DND-41 (cell line): ENCODE measurements around the gene EEF2K.

Source experiments
- EZH2 ChIP-seq: IDR thresholded peaks from 3 replicates; pipeline ENCODE4 v1.6.1; 2012; ENCODE audit warnings: borderline replicate concordance, low read depth, mild to moderate bottlenecking, moderate library complexity, low read length, inconsistent platforms; ENCODE audit not compliant: severe bottlenecking
- TF ChIP-seq, protein P1 (sequence below): IDR thresholded peaks from 2 replicates; pipeline ENCODE4 v1.5.1; 2012; ENCODE audit warnings: borderline replicate concordance, low read length, moderate library complexity, mild to moderate bottlenecking; ENCODE audit not compliant: poor library complexity, severe bottlenecking; ENCODE audit errors: extremely low read depth

DNA sequence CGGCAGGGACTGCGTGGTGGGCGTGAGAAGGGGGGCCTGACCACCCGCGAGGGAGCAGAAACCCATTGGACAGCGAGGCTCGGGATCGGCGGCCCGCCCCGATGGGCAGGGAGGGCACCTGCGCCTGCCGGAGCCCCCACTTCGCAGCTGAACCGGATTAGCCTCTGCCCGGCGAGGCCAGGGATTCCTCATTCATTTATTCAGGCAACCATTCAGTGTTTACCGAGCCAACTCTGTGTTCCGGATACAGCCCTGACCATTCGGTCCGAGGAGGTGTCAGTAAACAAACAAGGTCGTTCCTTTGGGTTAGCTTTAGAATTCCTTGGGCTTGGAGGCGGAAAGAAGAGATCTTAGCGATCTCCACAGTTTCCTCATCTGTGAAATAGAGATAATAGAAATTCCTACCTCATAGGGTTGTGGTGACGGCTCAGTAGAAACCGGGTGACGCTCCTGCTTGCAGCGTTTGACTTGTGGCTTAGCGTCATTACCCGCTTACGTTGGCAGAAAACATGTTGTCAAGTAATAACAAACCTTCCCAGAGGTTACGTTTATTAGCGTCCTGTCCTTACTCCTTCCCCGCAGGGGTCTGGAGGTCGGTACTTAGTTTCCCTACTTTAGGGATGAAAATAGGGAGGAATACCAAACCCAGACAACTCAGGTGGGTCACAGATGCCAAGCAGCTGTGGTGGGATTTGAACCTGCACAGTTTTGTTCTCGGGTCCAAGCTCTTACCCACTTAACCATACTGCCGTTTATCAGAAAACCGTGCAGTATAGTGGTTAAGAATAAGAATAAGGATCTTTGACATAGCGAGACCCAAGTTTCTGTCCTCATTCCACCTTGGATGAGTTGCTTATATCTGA, 92.0 kb downstream of the EEF2K start:
- no peak for TF ChIP-seq EZH2
- TF ChIP-seq, protein P1, sequence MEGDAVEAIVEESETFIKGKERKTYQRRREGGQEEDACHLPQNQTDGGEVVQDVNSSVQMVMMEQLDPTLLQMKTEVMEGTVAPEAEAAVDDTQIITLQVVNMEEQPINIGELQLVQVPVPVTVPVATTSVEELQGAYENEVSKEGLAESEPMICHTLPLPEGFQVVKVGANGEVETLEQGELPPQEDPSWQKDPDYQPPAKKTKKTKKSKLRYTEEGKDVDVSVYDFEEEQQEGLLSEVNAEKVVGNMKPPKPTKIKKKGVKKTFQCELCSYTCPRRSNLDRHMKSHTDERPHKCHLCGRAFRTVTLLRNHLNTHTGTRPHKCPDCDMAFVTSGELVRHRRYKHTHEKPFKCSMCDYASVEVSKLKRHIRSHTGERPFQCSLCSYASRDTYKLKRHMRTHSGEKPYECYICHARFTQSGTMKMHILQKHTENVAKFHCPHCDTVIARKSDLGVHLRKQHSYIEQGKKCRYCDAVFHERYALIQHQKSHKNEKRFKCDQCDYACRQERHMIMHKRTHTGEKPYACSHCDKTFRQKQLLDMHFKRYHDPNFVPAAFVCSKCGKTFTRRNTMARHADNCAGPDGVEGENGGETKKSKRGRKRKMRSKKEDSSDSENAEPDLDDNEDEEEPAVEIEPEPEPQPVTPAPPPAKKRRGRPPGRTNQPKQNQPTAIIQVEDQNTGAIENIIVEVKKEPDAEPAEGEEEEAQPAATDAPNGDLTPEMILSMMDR = no peak
